Coronary artery (tissue), 2 donors: Measurements from ENCODE around the gene IL16.
A peak's percentile ranks its signal among the peaks of the same experiment; 100 is the strongest.

Experiments used
- DNase-seq: peaks from one replicate; pipeline ENCODE4 v3.0.0-alpha.2; 2017; ENCODE audit warnings: low spot score
- H3K27ac ChIP-seq, 2 donors: fragments of 200-600 bp; sonication (generic); one replicate each; pipeline ENCODE4 v1.5.1; 2016 to 2019
- H3K4me3 ChIP-seq: fragments of 200-600 bp; sonication (generic); 2 replicates; pipeline ENCODE4 v1.5.1; 2016; ENCODE audit warnings: mild to moderate bottlenecking, moderate library complexity
- CTCF ChIP-seq: fragments of 200-600 bp; sonication (generic); IDR thresholded peaks from one replicate; pipeline ENCODE4 v1.5.1; 2019; ENCODE audit warnings: antibody characterized with exemption

IL16 gene

GRCh38 chr15:81165535-81165934, 31.1 kb upstream of the IL16 start:
- no peak for TF ChIP-seq CTCF
- Histone ChIP-seq H3K4me3 (no peak overlapping the region), H3K27ac (no peak overlapping the region)
- no peak for DNase-seq

GRCh38 chr15:81166636-81167305, 29.9 kb upstream of the IL16 start:
- Histone ChIP-seq H3K4me3 (no peak overlapping the region), H3K27ac (peak overlapping the region in 1 of 2 donors; percentile 56)
- no peak for TF ChIP-seq CTCF
- DNase-seq = no peak

- Histone ChIP-seq H3K27ac (peak overlapping the region in 1 of 2 donors; percentile 17), H3K4me3 (no peak overlapping the region)
- DNase-seq = no peak
- TF ChIP-seq CTCF = no peak
Observed at GRCh38 chr15:81168131-81168526, 28.6 kb upstream of the IL16 start.

GRCh38 chr15:81168644-81169043, 28.0 kb upstream of the IL16 start:
- Histone ChIP-seq H3K27ac (peak overlapping the region in 1 of 2 donors; percentile 17), H3K4me3 (no peak overlapping the region)
- no peak for DNase-seq
- no peak for TF ChIP-seq CTCF

- DNase-seq = no peak
- no peak for TF ChIP-seq CTCF
- no peak overlapping the region for H3K4me3 ChIP-seq
- H3K27ac ChIP-seq = peak overlapping the region in 1 of 2 donors; percentile 9
Observed at GRCh38 chr15:81170511-81170910, 26.2 kb upstream of the IL16 start.

- no peak for DNase-seq
- no peak for TF ChIP-seq CTCF
- Histone ChIP-seq H3K4me3 (no peak overlapping the region), H3K27ac (peak overlapping the region in 1 of 2 donors; percentile 21)
Observed at GRCh38 chr15:81171286-81171685, 25.4 kb upstream of the IL16 start.

GRCh38 chr15:81174125-81174791, 22.4 kb upstream of the IL16 start:
- no peak for DNase-seq
- TF ChIP-seq CTCF = no peak
- Histone ChIP-seq H3K4me3 (no peak overlapping the region), H3K27ac (peak overlapping the region in 1 of 2 donors; percentile 48)
